Measurements from ENCODE around the gene NALCN.

- TF ChIP-seq POLR2A (IDR thresholded peaks at IDR 0.05): no peak
- no peak for TF ChIP-seq CTCF (IDR thresholded peaks at IDR 0.05)
These were observed 246.0 kb downstream of the NALCN start for GRCh38 chr13:101170306-101170705.

All from esophagus squamous epithelium (tissue), 4 donors.